HEK293T (cell line): ENCODE data around the gene USP1.

Experiments used
- CTCF ChIA-PET: fragments of 350-600 bp; formaldehyde crosslinking; extraction: SDS; loops from one replicate; lab custom pipeline; 2021; ENCODE audit warnings: antibody characterized with exemption, inconsistent platforms; lab: Yijun Ruan, JAX
- POLR2A ChIA-PET: fragments of 350-600 bp; formaldehyde crosslinking; extraction: SDS; loops from one replicate; lab custom pipeline; 2020; ENCODE audit warnings: antibody characterized with exemption, inconsistent platforms; lab: Yijun Ruan, JAX
- DNase-seq: peaks from one replicate; pipeline ENCODE4 v3.0.0; 2012; ENCODE audit warnings: mixed read lengths; ENCODE audit errors: extremely low spot score
- ARNT ChIP-seq: fragments of 450-650 bp; IDR thresholded peaks from 2 replicates; pipeline ENCODE4 v1.6.1; 2017; ENCODE audit warnings: mild to moderate bottlenecking
- BHLHE40 ChIP-seq: fragments of 450-650 bp; IDR thresholded peaks from 2 replicates; pipeline ENCODE4 v1.6.1; 2016; ENCODE audit warnings: mild to moderate bottlenecking, moderate library complexity, borderline replicate concordance
- CTBP1 ChIP-seq: fragments of 450-650 bp; IDR thresholded peaks from 2 replicates; pipeline ENCODE4 v1.6.1; 2016; ENCODE audit warnings: borderline replicate concordance
- ELF4 ChIP-seq: fragments of 450-650 bp; IDR thresholded peaks from 2 replicates; pipeline ENCODE4 v1.6.1; 2017; ENCODE audit warnings: antibody characterized with exemption
- FOXA1 ChIP-seq: fragments of 450-650 bp; IDR thresholded peaks from 2 replicates; pipeline ENCODE4 v1.6.1; 2016; ENCODE audit warnings: mild to moderate bottlenecking
- FOXK2 ChIP-seq: fragments of 450-650 bp; IDR thresholded peaks from 2 replicates; pipeline ENCODE4 v1.6.1; 2016; ENCODE audit warnings: mild to moderate bottlenecking
- FOXM1 ChIP-seq: fragments of 450-650 bp; IDR thresholded peaks from 2 replicates; pipeline ENCODE4 v1.6.1; 2017; ENCODE audit warnings: mild to moderate bottlenecking, borderline replicate concordance
- HDGF ChIP-seq: fragments of 450-650 bp; IDR thresholded peaks from 2 replicates; pipeline ENCODE4 v1.6.1; 2017; ENCODE audit warnings: antibody characterized with exemption, borderline replicate concordance
- L3MBTL2 ChIP-seq: fragments of 450-650 bp; conservative IDR thresholded peaks from 2 replicates; pipeline ENCODE4 v1.6.1; 2016; ENCODE audit warnings: mild to moderate bottlenecking
- LEF1 ChIP-seq: fragments of 450-650 bp; IDR thresholded peaks from 2 replicates; pipeline ENCODE4 v1.6.1; 2017; ENCODE audit warnings: mild to moderate bottlenecking, borderline replicate concordance
- NFRKB ChIP-seq: fragments of 450-650 bp; IDR thresholded peaks from 2 replicates; pipeline ENCODE4 v1.6.1; 2016; ENCODE audit warnings: mild to moderate bottlenecking, moderate library complexity
- SP1 ChIP-seq: fragments of 450-650 bp; IDR thresholded peaks from 2 replicates; pipeline ENCODE4 v1.6.1; 2017
- SUZ12 ChIP-seq: fragments of 450-650 bp; IDR thresholded peaks from 2 replicates; pipeline ENCODE4 v1.6.1; 2016; ENCODE audit warnings: mild to moderate bottlenecking
- TARDBP ChIP-seq: fragments of 450-650 bp; IDR thresholded peaks from 2 replicates; pipeline ENCODE4 v1.6.1; 2016
- ZNF384 ChIP-seq: fragments of 450-650 bp; IDR thresholded peaks from 2 replicates; pipeline ENCODE4 v1.6.1; 2016
- TF ChIP-seq, protein P1 (sequence below): fragments of 450-650 bp; IDR thresholded peaks from 2 replicates; pipeline ENCODE4 v1.6.1; 2016

The USP1 gene

DNA sequence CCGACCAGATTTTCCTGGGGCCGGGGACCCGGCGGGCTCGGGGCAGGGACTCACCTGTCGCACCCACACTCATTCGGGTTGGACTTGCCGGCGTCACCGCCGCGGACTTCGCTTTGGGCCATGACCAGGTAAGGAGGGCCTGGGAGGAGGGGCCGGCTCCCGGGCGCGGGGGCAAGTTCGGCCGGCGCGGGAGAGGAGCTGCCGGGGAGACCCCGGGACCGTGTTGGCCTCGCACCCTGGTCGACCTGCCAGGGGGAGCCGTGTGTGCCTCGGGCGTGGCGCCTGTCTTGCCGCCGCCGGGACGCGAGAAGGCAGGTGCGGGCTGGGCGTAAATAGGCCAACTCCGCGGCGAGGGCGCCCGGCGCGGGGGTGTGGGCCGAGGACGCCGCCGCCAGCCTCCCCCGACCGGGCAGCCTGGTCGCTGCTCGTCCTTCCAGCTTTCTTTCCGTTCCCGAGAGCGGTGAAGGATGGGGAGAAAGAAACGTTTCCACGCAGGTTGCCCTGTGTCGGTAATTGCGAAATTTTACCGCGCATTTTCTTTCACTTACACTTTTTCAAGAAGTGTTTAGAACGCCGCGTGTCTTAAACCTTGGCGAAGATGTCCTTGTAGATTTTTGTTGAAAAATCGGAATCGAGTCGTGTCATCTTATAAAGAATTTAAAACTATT lies 558 bp downstream of the USP1 start:
- DNase-seq = peak; percentile 27
- POLR2A ChIA-PET = no interaction called here
- TF ChIP-seq L3MBTL2 (no peak; the same call in 1 of the 2 replicates), NFRKB (no peak), FOXA1 (no peak), SP1 (no peak), FOXM1 (no peak), SUZ12 (no peak), FOXK2 (no peak), ELF4 (no peak), HDGF (no peak), TARDBP (no peak), ARNT (no peak), CTBP1 (no peak)
- CTCF ChIA-PET = no interaction called here

GRCh38 chr1:62438163-62438562 lies 1.3 kb downstream of the USP1 start:
- no peak for DNase-seq
- TF ChIP-seq ZNF384 (no peak), FOXK2 (no peak), HDGF (no peak), TARDBP (no peak), ELF4 (no peak), L3MBTL2 (no peak), BHLHE40 (no peak), FOXM1 (no peak), SP1 (no peak), FOXA1 (no peak), LEF1 (no peak)
- CTCF ChIA-PET = no interaction called here
- POLR2A ChIA-PET = interaction anchor here (0.7 kb wide), 1 partner anchor 250 kb away, joined by 3 read pairs; the partner anchor contains the start of gene DOCK7

- POLR2A ChIA-PET = no interaction called here
- no peak for DNase-seq
- CTCF ChIA-PET = interaction anchor here (1.0 kb wide), 1 partner anchor 11 kb away, joined by 4 read pairs; no protein-coding TSS in a partner anchor
- no peak for TF ChIP-seq FOXA1
- TF ChIP-seq, protein P1, sequence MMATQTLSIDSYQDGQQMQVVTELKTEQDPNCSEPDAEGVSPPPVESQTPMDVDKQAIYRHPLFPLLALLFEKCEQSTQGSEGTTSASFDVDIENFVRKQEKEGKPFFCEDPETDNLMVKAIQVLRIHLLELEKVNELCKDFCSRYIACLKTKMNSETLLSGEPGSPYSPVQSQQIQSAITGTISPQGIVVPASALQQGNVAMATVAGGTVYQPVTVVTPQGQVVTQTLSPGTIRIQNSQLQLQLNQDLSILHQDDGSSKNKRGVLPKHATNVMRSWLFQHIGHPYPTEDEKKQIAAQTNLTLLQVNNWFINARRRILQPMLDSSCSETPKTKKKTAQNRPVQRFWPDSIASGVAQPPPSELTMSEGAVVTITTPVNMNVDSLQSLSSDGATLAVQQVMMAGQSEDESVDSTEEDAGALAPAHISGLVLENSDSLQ = peak; percentile 55
These were observed 3.0 kb downstream of the USP1 start for GRCh38 chr1:62439652-62440371.

GRCh38 chr1:62444701-62445100 lies 7.9 kb downstream of the USP1 start:
- CTCF ChIA-PET = no interaction called here
- DNase-seq = no peak
- no peak for TF ChIP-seq FOXA1
- no peak for TF ChIP-seq TARDBP
- TF ChIP-seq ELF4 = no peak
- no peak for TF ChIP-seq CTBP1
- no peak for TF ChIP-seq SUZ12
- no peak for TF ChIP-seq BHLHE40

DNA sequence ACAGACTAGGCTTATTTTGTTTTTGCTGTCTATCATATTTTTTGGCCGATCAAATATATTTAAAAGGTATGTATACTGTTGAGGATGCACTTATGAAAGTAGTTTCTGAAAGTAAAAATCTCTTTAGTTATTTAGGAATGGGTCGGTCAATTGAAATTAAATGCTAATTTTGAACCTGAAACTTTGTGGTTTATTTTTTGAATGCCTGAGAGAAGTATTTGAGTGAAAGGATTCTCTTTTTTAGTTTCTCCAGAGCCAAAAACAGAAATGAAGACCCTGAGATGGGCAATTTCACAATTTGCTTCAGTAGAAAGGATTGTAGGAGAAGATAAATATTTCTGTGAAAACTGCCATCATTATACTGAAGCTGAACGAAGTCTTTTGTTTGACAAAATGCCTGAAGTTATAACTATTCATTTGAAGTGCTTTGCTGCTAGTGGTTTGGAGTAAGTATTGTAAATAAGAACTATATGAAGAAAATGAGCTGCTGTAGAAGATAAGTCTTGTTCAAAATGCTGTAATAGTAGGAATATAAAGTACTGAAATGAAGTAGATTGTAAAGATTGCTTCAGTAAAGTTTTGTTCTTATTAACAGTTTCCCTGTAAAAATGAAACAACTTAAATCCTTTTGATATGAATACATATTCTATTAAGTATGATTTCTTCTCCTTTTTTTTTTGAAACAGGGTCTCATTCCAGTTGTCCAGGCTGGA lies 11.5 kb downstream of the USP1 start:
- TF ChIP-seq FOXA1 (no peak), CTBP1 (no peak), BHLHE40 (no peak), SUZ12 (no peak), LEF1 (no peak), NFRKB (no peak), FOXK2 (no peak), ARNT (no peak), TARDBP (no peak), FOXM1 (no peak), L3MBTL2 (no peak), ELF4 (no peak), ZNF384 (no peak), HDGF (no peak), SP1 (no peak)
- TF ChIP-seq, protein P1 = no peak
- ChIA-PET CTCF (no interaction called here), POLR2A (interaction anchor here (2.4 kb wide), 1 partner anchor 12 kb away, joined by 6 read pairs; no protein-coding TSS in a partner anchor)
- DNase-seq = no peak

More at GRCh38 chr1:62444701-62445100, 7.9 kb downstream of the USP1 start:
- POLR2A ChIA-PET = no interaction called here

- TF ChIP-seq ARNT = no peak
- TF ChIP-seq SUZ12 = no peak
- no peak for TF ChIP-seq TARDBP
- no peak for TF ChIP-seq ZNF384
- TF ChIP-seq L3MBTL2 = no peak
- TF ChIP-seq CTBP1 = no peak
- TF ChIP-seq ELF4 = no peak
- no peak for TF ChIP-seq HDGF
- no peak for TF ChIP-seq NFRKB
- no peak for TF ChIP-seq BHLHE40
- no peak for TF ChIP-seq FOXK2
- no peak for TF ChIP-seq FOXA1
- TF ChIP-seq FOXM1 = no peak
- TF ChIP-seq LEF1 = no peak
- TF ChIP-seq, protein P1 = no peak
- TF ChIP-seq SP1 = no peak
- DNase-seq = no peak
- CTCF ChIA-PET = interaction anchor here (0.9 to 1.5 kb wide), 2 partner anchors 11 to 58 kb away, joined by 4 read pairs; no protein-coding TSS in a partner anchor
- POLR2A ChIA-PET = interaction anchor here (1.2 kb wide), 1 partner anchor 14 kb away, joined by 4 read pairs; no protein-coding TSS in a partner anchor
These were observed 13.5 kb downstream of the USP1 start for GRCh38 chr1:62450301-62450700.
